ENCODE data around the gene TLE4. TPM values are rescaled to one million over a fixed set of nuclear protein-coding genes. Genes with fewer than 3 reads are reported as not detected.
A peak's percentile ranks its signal among the peaks of the same experiment; 100 is the strongest.

TLE4 gene
- total RNA-seq, 1 experiment from 2014 or later, result 17.9 TPM

DNA sequence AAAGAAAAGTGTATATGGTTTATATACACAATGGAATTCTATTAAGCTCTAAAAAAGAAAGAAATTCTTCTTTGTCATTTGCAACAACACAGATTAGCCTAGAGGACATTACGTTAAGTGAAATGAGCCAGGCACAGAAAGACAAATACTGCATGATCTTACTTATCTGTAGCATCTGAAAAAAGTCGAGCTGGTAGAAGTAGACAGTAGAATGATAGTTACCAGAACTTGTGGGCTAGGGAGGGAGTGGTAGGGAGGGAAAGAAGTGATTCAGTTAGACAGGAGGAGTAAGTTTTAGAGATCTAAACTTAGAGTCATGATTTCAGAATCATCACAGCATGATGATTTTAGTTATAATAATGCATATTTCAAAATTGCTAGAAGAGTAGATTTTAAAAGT, 184.6 kb downstream of the TLE4 start:
- H2AFZ ChIP-seq (ENCODE audit: low read length), result no peak overlapping the region
- intact Hi-C loops (cut with micrococcal nuclease), result loop anchor here (5.0 kb wide), 1 partner anchor 184 kb away; the partner anchor contains the start of gene TLE4
- no peaks in the 10 kb centered on the region for H3K9me2 ChIP-seq (replicated peaks; ENCODE audit: low read length)
- H3K36me3 ChIP-seq (ENCODE audit: low read depth, low read length), result no peaks in the 10 kb centered on the region
- BruUV-seq (replicated peaks), result no TSS peak
- H3K4me1 ChIP-seq (ENCODE audit: insufficient read depth, low read length), result peaks cover 4% of the 10 kb centered on the region; the same call in 1 of the 2 replicates
- H3K27ac ChIP-seq (ENCODE audit: low read length), result no peak overlapping the region
- H3K4me3 ChIP-seq (ENCODE audit: low read length), result no peak overlapping the region
- CTCF ChIA-PET, result no interaction called here
- ATAC-seq (no peak), DNase-seq (no peak)
- H3F3A ChIP-seq (ENCODE audit: low read length, unreplicated experiment), result no peaks in the 10 kb centered on the region
- POLR2A ChIA-PET (ENCODE audit: unreplicated experiment), result no interaction called here
- no peak overlapping the region for H3K4me2 ChIP-seq (ENCODE audit: low read length)
- no peaks in the 10 kb centered on the region for H3K9me3 ChIP-seq (ENCODE audit: low read length)
- no peak overlapping the region for H3K9ac ChIP-seq (ENCODE audit: low read length)
- TF ChIP-seq, protein P1, sequence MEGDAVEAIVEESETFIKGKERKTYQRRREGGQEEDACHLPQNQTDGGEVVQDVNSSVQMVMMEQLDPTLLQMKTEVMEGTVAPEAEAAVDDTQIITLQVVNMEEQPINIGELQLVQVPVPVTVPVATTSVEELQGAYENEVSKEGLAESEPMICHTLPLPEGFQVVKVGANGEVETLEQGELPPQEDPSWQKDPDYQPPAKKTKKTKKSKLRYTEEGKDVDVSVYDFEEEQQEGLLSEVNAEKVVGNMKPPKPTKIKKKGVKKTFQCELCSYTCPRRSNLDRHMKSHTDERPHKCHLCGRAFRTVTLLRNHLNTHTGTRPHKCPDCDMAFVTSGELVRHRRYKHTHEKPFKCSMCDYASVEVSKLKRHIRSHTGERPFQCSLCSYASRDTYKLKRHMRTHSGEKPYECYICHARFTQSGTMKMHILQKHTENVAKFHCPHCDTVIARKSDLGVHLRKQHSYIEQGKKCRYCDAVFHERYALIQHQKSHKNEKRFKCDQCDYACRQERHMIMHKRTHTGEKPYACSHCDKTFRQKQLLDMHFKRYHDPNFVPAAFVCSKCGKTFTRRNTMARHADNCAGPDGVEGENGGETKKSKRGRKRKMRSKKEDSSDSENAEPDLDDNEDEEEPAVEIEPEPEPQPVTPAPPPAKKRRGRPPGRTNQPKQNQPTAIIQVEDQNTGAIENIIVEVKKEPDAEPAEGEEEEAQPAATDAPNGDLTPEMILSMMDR (conservative IDR thresholded peaks at IDR 0.05; ENCODE audit: low read depth, low read length), result no peak
- TF ChIP-seq EZH2phosphoT487 (IDR thresholded peaks at IDR 0.05; ENCODE audit: borderline replicate concordance, low read length) (no peak), EZH2 (IDR thresholded peaks at IDR 0.05; ENCODE audit: low read length, unreplicated experiment) (no peak)
- no peaks in the 10 kb centered on the region for H3K79me2 ChIP-seq (ENCODE audit: low read length)
- no peaks in the 10 kb centered on the region for H3K27me3 ChIP-seq (ENCODE audit: low read length)
- no peaks in the 10 kb centered on the region for H4K20me1 ChIP-seq (ENCODE audit: low read length)

DNA sequence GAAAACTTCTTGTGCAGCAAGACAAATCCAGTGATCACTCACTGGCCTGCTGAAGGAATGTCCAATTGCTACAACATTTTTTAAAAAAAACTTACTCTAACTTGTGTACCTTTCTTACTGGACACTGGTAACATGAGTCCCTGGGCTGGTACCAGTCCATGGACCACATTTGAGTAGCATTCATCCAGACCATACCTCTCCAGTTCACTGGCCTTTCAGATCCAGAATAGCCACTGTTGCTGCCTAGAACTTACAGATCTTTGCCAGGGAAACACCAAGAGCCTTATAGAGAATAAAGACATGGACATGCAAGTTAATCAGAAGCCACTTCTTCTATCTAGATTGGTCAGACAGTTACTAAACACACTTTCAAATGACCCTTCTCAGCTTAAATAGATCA, 185.3 kb downstream of the TLE4 start:
- no peak overlapping the region for H3K9ac ChIP-seq (ENCODE audit: low read length)
- no peaks in the 10 kb centered on the region for H3K79me2 ChIP-seq (ENCODE audit: low read length)
- intact Hi-C loops (cut with micrococcal nuclease), result loop anchor here (5.0 kb wide), 1 partner anchor 185 kb away; the partner anchor contains the start of gene TLE4
- CTCF ChIA-PET, result no interaction called here
- no peaks in the 10 kb centered on the region for H4K20me1 ChIP-seq (ENCODE audit: low read length)
- H3K4me1 ChIP-seq (ENCODE audit: insufficient read depth, low read length), result peaks cover 4% of the 10 kb centered on the region; the same call in 1 of the 2 replicates
- no peaks in the 10 kb centered on the region for H3K9me3 ChIP-seq (ENCODE audit: low read length)
- no TSS peak for BruUV-seq (replicated peaks)
- ATAC-seq, result no peak
- no peak for TF ChIP-seq EZH2phosphoT487 (IDR thresholded peaks at IDR 0.05; ENCODE audit: borderline replicate concordance, low read length)
- TF ChIP-seq EZH2 (IDR thresholded peaks at IDR 0.05; ENCODE audit: low read length, unreplicated experiment), result no peak
- TF ChIP-seq, protein P1 (conservative IDR thresholded peaks at IDR 0.05; ENCODE audit: low read depth, low read length), result no peak
- H3K36me3 ChIP-seq (ENCODE audit: low read depth, low read length), result no peaks in the 10 kb centered on the region
- no peak for DNase-seq
- POLR2A ChIA-PET (ENCODE audit: unreplicated experiment), result no interaction called here
- H3F3A ChIP-seq (ENCODE audit: low read length, unreplicated experiment), result no peaks in the 10 kb centered on the region
- no peaks in the 10 kb centered on the region for H3K27me3 ChIP-seq (ENCODE audit: low read length)
- no peak overlapping the region for H3K27ac ChIP-seq (ENCODE audit: low read length)
- no peak overlapping the region for H3K4me2 ChIP-seq (ENCODE audit: low read length)
- no peak overlapping the region for H2AFZ ChIP-seq (ENCODE audit: low read length)
- H3K4me3 ChIP-seq (ENCODE audit: low read length), result no peak overlapping the region
- no peaks in the 10 kb centered on the region for H3K9me2 ChIP-seq (replicated peaks; ENCODE audit: low read length)

DNA sequence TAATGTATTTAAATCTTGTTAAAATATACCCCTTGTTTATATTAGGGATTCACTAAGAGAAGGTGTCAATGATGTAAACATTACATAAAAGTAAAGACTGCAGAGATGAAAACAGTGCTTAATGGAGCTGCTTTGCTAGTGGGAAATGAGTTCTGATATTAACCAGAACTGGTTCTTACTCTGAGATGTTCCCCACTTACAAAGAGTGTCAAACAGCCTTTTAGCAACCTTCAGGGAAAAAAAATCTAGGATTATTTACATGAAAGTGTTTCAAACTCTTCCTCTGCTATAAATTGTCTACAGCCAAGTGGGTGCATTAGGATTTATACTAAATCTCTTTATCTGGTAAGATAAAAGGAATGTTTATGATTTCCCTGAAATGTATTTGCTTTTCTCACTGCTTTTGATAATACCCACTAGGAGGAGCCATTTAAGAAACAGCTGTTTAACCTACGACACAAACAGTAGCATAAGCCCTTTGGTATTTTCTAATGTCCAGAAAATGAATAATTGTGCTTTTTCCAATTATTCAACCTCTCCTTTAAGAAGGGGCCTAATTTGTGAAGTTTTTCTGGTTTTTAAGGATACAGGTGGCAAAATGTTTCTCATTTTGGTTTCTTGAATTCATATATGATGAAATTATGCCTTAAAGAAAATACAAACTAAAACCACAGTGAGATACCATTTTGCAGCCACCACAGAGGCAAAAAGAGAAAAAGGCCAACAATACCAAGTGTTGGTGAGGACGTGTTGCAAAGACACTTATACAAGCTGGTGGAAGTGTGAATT, 186.3 kb downstream of the TLE4 start:
- Histone ChIP-seq H2AFZ (ENCODE audit: low read length) (no peak overlapping the region), H3K4me2 (ENCODE audit: low read length) (no peak overlapping the region), H3K9me2 (replicated peaks; ENCODE audit: low read length) (no peaks in the 10 kb centered on the region), H3K36me3 (ENCODE audit: low read depth, low read length) (no peaks in the 10 kb centered on the region), H3K9me3 (ENCODE audit: low read length) (no peaks in the 10 kb centered on the region), H3F3A (ENCODE audit: low read length, unreplicated experiment) (no peaks in the 10 kb centered on the region), H3K4me1 (ENCODE audit: insufficient read depth, low read length) (peaks cover 4% of the 10 kb centered on the region; the same call in 1 of the 2 replicates), H3K79me2 (ENCODE audit: low read length) (no peaks in the 10 kb centered on the region), H3K27me3 (ENCODE audit: low read length) (no peaks in the 10 kb centered on the region), H4K20me1 (ENCODE audit: low read length) (no peaks in the 10 kb centered on the region), H3K9ac (ENCODE audit: low read length) (no peak overlapping the region), H3K4me3 (ENCODE audit: low read length) (no peak overlapping the region), H3K27ac (ENCODE audit: low read length) (no peak overlapping the region)
- ATAC-seq, result peak; percentile 31; the same call in 1 of the 2 replicates
- no TSS peak for BruUV-seq (replicated peaks)
- DNase-seq, result peak; percentile 31
- ChIA-PET CTCF (interaction anchor here (0.6 kb wide), 1 partner anchor 78 kb away, joined by 11 read pairs; no protein-coding TSS in a partner anchor), POLR2A (ENCODE audit: unreplicated experiment) (no interaction called here)
- intact Hi-C loops (cut with micrococcal nuclease), result loop anchor here (5.0 kb wide), 1 partner anchor 186 kb away; the partner anchor contains the start of gene TLE4
- TF ChIP-seq EZH2phosphoT487 (IDR thresholded peaks at IDR 0.05; ENCODE audit: borderline replicate concordance, low read length) (no peak), EZH2 (IDR thresholded peaks at IDR 0.05; ENCODE audit: low read length, unreplicated experiment) (no peak)
- TF ChIP-seq, protein P1 (conservative IDR thresholded peaks at IDR 0.05; ENCODE audit: low read depth, low read length), result peak; percentile 64

Measured in PC-3 (cell line).